ENCODE measurements around the gene GPX4.

GPX4 gene

DNA sequence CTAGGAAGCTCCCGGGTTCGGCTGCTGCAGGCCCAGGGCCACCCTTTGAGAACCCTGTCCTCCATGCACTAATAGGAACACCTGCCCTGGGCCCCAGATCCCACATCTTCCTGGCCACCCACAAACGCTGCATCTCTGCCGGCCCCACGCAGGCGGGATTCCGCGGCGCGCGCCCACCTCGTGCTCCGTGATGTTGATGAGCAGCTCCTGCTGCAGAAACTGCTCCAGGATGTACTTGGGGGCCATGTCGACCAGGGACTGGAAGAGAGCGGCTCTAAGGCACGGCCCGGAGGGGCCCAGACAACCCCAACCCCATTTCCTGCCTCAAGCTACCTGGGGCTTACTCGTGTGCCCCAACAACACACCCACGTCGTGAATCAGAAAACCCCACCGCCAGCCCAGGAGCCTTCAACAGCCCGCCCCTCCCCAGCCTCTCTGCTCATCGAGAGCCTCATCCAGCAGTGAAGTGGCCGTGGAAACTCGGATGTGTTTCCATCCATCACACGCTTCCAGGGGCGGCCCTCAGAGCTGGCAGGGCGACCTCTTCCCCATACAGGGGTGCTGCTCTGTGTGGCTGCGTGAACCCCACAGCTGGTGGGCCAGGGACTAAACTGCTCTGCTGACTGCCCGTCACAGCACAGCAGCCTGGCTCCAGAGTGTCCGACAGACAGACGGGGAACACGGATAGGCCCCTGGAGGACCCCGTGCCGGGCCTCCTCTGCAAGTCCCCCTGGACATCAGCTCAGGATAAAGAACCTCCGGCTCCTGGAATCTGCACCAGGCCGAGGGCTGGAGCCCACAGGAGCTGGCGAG, 12.9 kb upstream of the GPX4 start:
- TF ChIP-seq, protein P1, sequence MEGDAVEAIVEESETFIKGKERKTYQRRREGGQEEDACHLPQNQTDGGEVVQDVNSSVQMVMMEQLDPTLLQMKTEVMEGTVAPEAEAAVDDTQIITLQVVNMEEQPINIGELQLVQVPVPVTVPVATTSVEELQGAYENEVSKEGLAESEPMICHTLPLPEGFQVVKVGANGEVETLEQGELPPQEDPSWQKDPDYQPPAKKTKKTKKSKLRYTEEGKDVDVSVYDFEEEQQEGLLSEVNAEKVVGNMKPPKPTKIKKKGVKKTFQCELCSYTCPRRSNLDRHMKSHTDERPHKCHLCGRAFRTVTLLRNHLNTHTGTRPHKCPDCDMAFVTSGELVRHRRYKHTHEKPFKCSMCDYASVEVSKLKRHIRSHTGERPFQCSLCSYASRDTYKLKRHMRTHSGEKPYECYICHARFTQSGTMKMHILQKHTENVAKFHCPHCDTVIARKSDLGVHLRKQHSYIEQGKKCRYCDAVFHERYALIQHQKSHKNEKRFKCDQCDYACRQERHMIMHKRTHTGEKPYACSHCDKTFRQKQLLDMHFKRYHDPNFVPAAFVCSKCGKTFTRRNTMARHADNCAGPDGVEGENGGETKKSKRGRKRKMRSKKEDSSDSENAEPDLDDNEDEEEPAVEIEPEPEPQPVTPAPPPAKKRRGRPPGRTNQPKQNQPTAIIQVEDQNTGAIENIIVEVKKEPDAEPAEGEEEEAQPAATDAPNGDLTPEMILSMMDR (IDR thresholded peaks at IDR 0.05): no peak

- TF ChIP-seq, protein P1 (IDR thresholded peaks at IDR 0.05): no peak
Measured at GRCh38 chr19:1091544-1092175, 12.1 kb upstream of the GPX4 start.

DNA sequence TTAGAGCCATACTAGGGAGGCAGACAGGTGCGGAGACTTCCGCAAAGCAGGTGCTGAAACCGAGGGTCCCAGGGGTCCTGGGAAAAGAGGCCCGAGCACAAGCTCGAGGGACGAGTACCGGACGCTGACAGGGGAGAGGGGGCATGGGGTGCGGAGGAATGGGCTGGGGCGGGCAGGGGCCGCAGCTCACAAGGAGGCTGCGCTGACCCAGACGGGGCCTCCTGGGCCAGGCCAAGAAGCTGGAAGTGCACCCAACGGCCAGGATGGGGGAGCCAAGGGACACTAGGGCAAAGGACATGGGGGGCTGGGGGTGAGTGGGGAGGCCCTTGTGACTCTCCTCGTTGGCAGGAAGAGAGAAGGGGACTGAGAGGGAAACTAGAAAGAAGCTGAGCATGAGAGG, 10.5 kb upstream of the GPX4 start:
- TF ChIP-seq, protein P1 (IDR thresholded peaks at IDR 0.05): no peak

DNA sequence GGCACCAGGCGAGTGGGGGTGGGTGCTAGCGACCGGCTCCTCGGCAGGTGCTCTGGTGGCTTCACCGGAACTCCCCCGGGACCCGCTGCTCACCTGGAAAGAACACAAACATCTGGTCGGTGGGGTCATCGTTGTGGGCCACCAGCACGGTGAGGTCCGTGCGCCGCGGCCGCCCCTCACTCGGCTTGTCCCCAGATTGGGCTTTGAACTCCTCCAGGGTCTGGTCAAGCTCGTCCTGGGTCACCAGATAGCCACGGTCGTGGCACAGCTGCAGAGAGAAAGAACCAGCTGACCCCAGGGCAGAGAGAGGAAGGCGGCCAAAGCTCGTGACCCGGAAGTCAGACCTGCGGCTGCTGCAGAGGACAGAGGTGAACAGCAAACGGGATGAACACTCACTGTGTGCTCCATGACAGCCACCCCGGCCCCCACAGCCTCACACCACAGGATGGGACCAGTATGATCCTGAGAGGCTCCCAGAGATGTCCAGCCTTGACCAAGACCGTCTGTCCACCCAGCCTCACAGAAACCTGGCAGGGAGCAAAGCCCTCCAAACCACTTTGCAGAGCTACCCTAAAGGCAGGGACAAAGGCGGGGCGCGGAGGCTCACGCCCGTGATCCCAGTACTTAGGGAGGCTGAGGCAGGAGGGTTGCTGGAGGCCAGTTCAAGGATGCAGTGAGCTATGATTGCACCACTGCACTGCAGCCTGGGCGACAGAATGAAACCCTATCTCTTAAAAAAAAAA, 9.8 kb upstream of the GPX4 start:
- TF ChIP-seq, protein P1 (IDR thresholded peaks at IDR 0.05): no peak

DNA sequence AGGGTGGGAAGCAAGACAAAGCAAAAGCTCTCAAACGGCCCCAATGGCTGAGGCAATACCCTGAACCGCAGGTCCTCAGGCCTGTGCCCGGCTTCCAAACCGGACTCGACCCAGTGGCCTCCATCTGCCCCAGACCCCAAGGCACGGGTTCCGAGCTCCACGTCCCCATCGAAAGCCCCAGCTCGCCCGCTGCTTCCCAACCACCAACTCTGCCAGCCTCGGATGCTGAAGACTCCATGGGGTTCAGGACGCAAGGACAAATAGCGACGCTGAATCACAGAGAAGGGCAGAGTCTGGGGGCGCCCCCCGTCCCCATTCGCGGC, 9.2 kb upstream of the GPX4 start:
- TF ChIP-seq, protein P1 (IDR thresholded peaks at IDR 0.05): no peak

- TF ChIP-seq, protein P1 (IDR thresholded peaks at IDR 0.05): no peak
Measured at GRCh38 chr19:1094978-1095701, 8.7 kb upstream of the GPX4 start, which contains the start of gene POLR2E. Gene POLR2E, minus strand, starts transcription at chr19:1095375. Its CDS starts 60 bp downstream, at chr19:1095315.

DNA sequence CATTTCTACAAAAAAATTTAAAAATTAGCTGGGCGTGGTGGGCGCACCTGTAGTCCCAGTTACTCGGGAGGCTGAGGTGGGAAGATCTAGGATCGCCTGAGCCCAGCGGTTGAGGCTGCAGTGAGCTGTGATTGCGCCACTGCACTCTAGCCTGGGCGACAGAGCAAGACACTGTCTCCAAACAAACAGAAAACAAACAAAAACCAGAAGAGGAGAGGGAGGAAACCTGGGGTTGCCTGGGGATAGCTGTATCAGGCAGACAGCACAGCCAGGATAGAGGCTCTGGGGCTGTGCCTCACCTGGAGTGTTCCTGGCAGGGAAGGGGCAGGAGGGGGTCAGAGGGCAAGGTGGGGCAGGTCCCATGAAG, 6.0 kb upstream of the GPX4 start:
- TF ChIP-seq, protein P1 (IDR thresholded peaks at IDR 0.05): no peak

Measured in LNCAP (cell line).